Raji (cell line): ENCODE data around the gene AFAP1L1.

Source experiments
- POLR2A ChIP-seq: IDR thresholded peaks from 2 replicates; pipeline ENCODE4 v1.6.1; 2011; ENCODE audit warnings: low read depth, low read length, control low read depth; ENCODE audit not compliant: insufficient read depth

AFAP1L1 gene

GRCh38 chr5:149360272-149360671 is 88.6 kb downstream of the AFAP1L1 start:
- no peak for TF ChIP-seq POLR2A

- no peak for TF ChIP-seq POLR2A
These were observed 90.9 kb downstream of the AFAP1L1 start for GRCh38 chr5:149362541-149362940.

GRCh38 chr5:149363358-149363757 is 91.7 kb downstream of the AFAP1L1 start:
- TF ChIP-seq POLR2A, result no peak

GRCh38 chr5:149363936-149364335 is 92.3 kb downstream of the AFAP1L1 start:
- no peak for TF ChIP-seq POLR2A

- no peak for TF ChIP-seq POLR2A
These were observed 93.1 kb downstream of the AFAP1L1 start for GRCh38 chr5:149364719-149365118.

- TF ChIP-seq POLR2A, result no peak
These were observed 93.8 kb downstream of the AFAP1L1 start for GRCh38 chr5:149365418-149365817.

GRCh38 chr5:149366169-149366729 is 94.6 kb downstream of the AFAP1L1 start:
- TF ChIP-seq POLR2A, result no peak

- no peak for TF ChIP-seq POLR2A
These were observed 95.8 kb downstream of the AFAP1L1 start for GRCh38 chr5:149367249-149367971.

GRCh38 chr5:149367972-149368645 is 96.5 kb downstream of the AFAP1L1 start:
- TF ChIP-seq POLR2A, result no peak

- TF ChIP-seq POLR2A, result no peak
These were observed 99.2 kb downstream of the AFAP1L1 start for GRCh38 chr5:149370878-149371277.

GRCh38 chr5:149371296-149371962 is 99.8 kb downstream of the AFAP1L1 start:
- TF ChIP-seq POLR2A, result no peak

GRCh38 chr5:149372076-149372795 is 100.6 kb downstream of the AFAP1L1 start:
- no peak for TF ChIP-seq POLR2A

GRCh38 chr5:149372932-149373331 is 101.3 kb downstream of the AFAP1L1 start:
- no peak for TF ChIP-seq POLR2A

- TF ChIP-seq POLR2A, result no peak
These were observed 102.6 kb downstream of the AFAP1L1 start for GRCh38 chr5:149374303-149374702.

GRCh38 chr5:149374801-149375200 is 103.1 kb downstream of the AFAP1L1 start:
- TF ChIP-seq POLR2A, result no peak
